SHP77 (cell line): ENCODE data around the gene SLC26A1.
"Not testable (repeated sequence)": the region's sequence is repeated elsewhere in the genome, so short reads cannot be mapped to it uniquely, and the experiment has no call there.

Experiments
- DNase-seq, 2 experiments: peaks; one replicate each; lab custom pipeline; 2025; lab: John Stamatoyannopoulos, UW

SLC26A1 gene

GRCh38 chr4:984336-985054 lies 8.7 kb downstream of the SLC26A1 start:
- no peak for DNase-seq

- no peak for DNase-seq
Observed at GRCh38 chr4:982814-983213, 10.4 kb downstream of the SLC26A1 start.

- no peak for DNase-seq
Observed at GRCh38 chr4:982291-982690, 10.9 kb downstream of the SLC26A1 start.

GRCh38 chr4:978957-979701 lies 14.1 kb downstream of the SLC26A1 start:
- DNase-seq, result no peak

GRCh38 chr4:976016-976415 lies 17.2 kb downstream of the SLC26A1 start:
- DNase-seq, result not testable (repeated sequence)

GRCh38 chr4:974668-975067 lies 18.5 kb downstream of the SLC26A1 start:
- no peak for DNase-seq

GRCh38 chr4:973431-974397 lies 19.5 kb downstream of the SLC26A1 start, which contains the start of gene DGKQ:
TSS of gene DGKQ (minus strand) at chr4:973569. CDS start at chr4:973482, 87 bp downstream.
- no peak for DNase-seq

- no peak for DNase-seq
Observed at GRCh38 chr4:972651-973424, 20.4 kb downstream of the SLC26A1 start.

- no peak for DNase-seq
Observed at GRCh38 chr4:971666-972500, 21.3 kb downstream of the SLC26A1 start.

- no peak for DNase-seq
Observed at GRCh38 chr4:970854-971520, 22.2 kb downstream of the SLC26A1 start.

- DNase-seq, result no peak
Observed at GRCh38 chr4:970046-970745, 23.0 kb downstream of the SLC26A1 start.

- no peak for DNase-seq
Observed at GRCh38 chr4:968621-969394, 24.4 kb downstream of the SLC26A1 start.

- DNase-seq, result no peak
Observed at GRCh38 chr4:968221-968620, 25.0 kb downstream of the SLC26A1 start.

GRCh38 chr4:967113-968104 lies 25.8 kb downstream of the SLC26A1 start:
- DNase-seq, result no peak

- no peak for DNase-seq
Observed at GRCh38 chr4:966266-967112, 26.7 kb downstream of the SLC26A1 start.

GRCh38 chr4:965766-966134 lies 27.5 kb downstream of the SLC26A1 start:
- no peak for DNase-seq
